Measurements from ENCODE around the gene RPGR.

DNA sequence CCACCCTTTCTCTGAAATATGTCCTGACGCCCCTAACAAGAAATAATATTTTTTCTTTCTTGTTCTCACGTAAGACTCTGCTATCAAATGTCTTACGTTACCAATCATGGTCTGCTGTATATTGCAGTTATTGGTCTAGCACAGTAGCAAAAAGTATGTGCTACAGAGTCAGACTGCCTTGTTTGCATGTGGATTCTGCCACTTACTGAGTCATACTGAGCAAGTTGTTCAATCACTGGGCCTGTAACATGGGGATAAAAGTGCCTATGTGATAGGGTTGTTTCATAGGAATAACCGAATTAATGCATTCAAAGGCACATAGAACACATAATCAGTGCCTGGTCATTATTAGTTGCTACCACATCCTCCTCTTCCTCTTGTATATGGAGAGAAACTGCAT lies 14.1 kb downstream of the RPGR start:
- no peak for TF ChIP-seq CTCF (IDR thresholded peaks at IDR 0.05; ENCODE audit: insufficient read depth, low read length)
- TF ChIP-seq, protein P1, sequence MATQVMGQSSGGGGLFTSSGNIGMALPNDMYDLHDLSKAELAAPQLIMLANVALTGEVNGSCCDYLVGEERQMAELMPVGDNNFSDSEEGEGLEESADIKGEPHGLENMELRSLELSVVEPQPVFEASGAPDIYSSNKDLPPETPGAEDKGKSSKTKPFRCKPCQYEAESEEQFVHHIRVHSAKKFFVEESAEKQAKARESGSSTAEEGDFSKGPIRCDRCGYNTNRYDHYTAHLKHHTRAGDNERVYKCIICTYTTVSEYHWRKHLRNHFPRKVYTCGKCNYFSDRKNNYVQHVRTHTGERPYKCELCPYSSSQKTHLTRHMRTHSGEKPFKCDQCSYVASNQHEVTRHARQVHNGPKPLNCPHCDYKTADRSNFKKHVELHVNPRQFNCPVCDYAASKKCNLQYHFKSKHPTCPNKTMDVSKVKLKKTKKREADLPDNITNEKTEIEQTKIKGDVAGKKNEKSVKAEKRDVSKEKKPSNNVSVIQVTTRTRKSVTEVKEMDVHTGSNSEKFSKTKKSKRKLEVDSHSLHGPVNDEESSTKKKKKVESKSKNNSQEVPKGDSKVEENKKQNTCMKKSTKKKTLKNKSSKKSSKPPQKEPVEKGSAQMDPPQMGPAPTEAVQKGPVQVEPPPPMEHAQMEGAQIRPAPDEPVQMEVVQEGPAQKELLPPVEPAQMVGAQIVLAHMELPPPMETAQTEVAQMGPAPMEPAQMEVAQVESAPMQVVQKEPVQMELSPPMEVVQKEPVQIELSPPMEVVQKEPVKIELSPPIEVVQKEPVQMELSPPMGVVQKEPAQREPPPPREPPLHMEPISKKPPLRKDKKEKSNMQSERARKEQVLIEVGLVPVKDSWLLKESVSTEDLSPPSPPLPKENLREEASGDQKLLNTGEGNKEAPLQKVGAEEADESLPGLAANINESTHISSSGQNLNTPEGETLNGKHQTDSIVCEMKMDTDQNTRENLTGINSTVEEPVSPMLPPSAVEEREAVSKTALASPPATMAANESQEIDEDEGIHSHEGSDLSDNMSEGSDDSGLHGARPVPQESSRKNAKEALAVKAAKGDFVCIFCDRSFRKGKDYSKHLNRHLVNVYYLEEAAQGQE (IDR thresholded peaks at IDR 0.05; ENCODE audit: insufficient replicate concordance, low read depth) = no peak
- TF ChIP-seq POLR2AphosphoS5 (IDR thresholded peaks at IDR 0.05; ENCODE audit: low read depth) = no peak
- TF ChIP-seq GABPA (IDR thresholded peaks at IDR 0.05; ENCODE audit: low read depth) = no peak
- TF ChIP-seq SPI1 (IDR thresholded peaks at IDR 0.05; ENCODE audit: borderline replicate concordance, low read depth) = no peak

All from HL-60 (cell line).